ENCODE measurements around the gene CROCC2.

Gene CROCC2

DNA sequence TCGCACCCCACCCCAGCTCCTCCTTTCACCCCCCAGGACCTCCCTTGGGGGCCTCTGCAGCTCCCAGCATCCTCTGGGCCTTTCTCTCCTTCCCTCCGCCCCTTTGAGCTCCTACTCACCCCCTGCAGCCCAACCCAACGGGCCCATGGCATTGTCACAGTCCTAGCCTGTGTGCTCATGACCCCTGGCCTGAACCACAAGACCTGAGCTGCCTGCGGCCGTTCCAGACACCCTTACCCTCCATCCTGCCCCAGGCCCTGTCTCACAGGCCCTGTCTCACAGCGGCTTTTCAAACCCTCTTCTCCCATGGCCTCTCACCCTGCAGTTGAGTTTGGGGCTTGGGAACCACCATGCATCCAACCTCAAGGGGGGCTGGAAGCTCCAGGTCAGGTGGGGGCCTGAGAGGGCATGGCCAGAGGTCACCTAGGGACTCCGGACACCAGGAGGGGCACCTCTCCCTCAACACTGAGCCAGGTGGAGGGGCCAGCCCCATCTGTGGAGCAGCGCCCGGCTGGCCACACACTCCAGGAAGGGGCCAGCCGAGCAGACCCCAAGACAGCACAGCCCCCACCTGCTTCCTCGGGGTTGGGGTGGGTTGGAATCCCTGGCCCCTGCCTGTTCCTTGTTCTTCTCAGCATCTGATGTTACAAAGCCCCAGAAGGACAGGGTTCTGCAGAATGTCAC is 17.1 kb upstream of the CROCC2 start:
- DNase-seq (ENCODE audit: insufficient read length, low spot score) (no peak), FAIRE-seq (no peak)
- TF ChIP-seq, protein P1, sequence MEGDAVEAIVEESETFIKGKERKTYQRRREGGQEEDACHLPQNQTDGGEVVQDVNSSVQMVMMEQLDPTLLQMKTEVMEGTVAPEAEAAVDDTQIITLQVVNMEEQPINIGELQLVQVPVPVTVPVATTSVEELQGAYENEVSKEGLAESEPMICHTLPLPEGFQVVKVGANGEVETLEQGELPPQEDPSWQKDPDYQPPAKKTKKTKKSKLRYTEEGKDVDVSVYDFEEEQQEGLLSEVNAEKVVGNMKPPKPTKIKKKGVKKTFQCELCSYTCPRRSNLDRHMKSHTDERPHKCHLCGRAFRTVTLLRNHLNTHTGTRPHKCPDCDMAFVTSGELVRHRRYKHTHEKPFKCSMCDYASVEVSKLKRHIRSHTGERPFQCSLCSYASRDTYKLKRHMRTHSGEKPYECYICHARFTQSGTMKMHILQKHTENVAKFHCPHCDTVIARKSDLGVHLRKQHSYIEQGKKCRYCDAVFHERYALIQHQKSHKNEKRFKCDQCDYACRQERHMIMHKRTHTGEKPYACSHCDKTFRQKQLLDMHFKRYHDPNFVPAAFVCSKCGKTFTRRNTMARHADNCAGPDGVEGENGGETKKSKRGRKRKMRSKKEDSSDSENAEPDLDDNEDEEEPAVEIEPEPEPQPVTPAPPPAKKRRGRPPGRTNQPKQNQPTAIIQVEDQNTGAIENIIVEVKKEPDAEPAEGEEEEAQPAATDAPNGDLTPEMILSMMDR (IDR thresholded peaks at IDR 0.05; ENCODE audit: insufficient read depth, missing control alignments) = no peak

DNA sequence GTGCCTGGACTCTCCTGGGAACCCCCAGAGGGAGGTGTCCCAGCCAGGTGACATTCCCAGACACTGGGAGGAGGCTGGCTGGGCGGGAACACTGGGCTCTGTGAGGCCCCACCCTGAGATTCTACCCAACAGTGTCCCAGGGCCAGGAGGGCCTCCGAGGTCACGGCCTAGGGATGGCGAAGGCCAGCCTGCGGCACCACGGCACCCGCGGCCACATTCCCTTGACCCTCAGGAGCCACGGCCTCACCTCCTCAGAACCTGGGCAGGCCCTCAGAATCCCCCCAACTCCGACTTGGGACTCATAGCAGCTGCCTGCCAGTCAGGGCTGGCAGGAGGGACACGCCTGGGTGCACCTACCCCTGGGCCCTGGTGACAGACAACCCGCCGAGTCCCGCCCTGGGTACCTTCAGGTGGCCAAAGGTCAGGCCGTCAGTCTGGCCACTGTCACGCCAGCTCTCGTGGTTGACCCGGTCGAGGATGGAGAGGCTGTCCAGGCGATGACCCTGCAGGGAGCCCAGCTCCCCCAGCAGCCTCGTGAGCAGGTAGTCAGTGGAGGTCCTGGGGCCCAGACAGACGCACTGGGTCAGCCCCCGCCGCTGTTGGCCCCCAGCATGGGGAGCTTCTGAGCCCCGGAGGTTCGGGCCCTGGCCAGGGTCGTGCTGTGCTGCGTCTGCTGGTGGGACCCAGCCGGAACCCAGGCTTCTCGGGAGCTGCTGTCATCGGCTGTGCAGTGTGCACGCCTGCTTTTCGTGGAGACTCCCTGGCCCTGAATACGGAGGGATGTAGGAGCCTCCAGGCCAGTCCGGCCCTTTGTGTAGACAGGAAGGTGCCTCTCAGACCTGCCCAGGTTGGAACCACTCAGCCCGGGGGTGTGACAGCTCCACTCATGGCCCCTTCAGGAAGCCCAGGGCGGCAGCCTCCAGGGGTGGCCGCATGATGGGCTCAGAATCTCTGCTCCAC is 16.3 kb upstream of the CROCC2 start:
- FAIRE-seq (no peak), DNase-seq (ENCODE audit: insufficient read length, low spot score) (no peak)
- TF ChIP-seq, protein P1 (IDR thresholded peaks at IDR 0.05; ENCODE audit: insufficient read depth, missing control alignments) = no peak

DNA sequence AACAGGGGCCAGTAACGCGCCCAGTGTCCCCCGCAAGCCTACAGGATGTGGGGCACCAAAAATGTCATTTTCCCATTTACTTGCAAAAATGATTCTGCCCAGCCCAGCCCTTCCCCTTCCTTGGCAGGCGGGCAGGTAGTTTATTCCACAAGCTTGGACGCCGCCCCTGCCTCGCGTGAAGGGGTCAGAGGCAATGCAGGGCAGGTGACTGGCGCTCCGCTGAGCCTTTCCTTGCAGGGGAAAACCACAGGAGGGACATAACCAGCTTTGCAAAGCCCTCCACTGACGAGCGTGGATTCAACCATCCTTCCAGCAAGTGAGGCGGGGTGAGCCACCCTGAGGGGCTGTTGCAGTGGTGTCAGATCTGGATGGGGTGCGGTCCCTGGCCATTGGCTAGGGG is 15.4 kb upstream of the CROCC2 start:
- TF ChIP-seq, protein P1 (IDR thresholded peaks at IDR 0.05; ENCODE audit: insufficient read depth, missing control alignments) = no peak
- DNase-seq (ENCODE audit: insufficient read length, low spot score) (no peak), FAIRE-seq (no peak)

DNA sequence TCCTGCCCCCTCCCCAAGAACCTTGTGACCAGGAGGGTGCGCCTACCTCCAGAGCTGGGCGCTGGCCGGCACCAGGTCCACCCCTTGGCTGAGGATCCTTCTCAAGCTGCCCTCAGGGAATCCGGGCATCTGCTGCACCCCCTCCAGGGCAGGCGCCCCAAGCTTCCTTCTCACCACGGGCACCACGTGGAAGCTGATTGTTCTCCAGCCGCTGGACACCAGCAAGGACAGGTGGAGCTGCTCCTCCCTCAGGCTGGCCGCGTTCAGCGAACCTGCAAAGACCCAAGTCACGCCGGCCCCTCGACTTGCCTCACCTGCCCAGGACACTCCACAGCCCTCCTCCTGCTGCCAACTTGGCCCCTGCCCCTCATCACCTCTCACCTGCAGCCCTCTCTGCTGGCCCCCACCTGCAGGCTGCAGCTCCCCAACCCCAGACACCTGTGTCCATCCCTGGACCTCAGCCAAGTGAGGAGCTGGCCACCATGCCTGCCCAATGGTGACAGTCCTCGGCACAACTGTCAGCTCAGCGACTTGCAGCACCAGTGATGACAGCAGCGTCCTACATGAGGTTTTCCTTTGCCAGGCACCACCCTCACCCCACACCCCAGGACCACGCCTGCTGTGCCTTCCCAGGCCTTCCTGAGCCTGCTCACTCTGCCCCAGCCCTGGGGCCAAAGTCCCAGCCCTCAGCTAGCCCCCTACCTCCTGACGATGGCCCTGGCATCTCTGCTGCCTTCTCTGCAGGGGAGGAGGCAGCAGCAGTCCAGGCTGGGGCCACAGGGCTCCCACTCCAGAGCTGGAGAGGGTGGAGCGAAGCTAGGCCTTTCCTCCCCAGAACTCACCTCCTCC is 14.4 kb upstream of the CROCC2 start:
- FAIRE-seq (no peak), DNase-seq (ENCODE audit: insufficient read length, low spot score) (no peak)
- TF ChIP-seq, protein P1 (IDR thresholded peaks at IDR 0.05; ENCODE audit: insufficient read depth, missing control alignments) = no peak

DNA sequence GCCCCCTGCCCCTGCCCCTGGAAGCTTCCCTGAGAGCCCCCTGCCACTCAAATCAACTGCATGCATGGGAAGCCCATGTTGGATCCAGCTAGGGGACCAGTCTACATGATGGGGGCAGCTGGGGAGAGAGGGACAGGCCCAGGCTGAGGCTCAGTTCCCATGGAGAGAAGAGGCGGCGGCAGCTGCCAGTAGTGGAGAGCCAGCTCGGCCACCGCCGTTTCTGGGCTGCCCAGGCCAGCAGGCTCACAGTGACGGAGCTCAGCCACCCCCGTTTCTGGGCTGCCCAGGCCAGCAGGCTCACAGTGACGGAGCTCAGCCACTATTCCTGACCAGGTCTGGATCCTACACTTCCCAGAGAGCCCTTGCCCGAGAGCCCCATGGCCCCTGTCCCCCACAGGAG is 13.8 kb upstream of the CROCC2 start:
- TF ChIP-seq, protein P1 (IDR thresholded peaks at IDR 0.05; ENCODE audit: insufficient read depth, missing control alignments) = no peak
- FAIRE-seq (no peak), DNase-seq (ENCODE audit: insufficient read length, low spot score) (no peak)

DNA sequence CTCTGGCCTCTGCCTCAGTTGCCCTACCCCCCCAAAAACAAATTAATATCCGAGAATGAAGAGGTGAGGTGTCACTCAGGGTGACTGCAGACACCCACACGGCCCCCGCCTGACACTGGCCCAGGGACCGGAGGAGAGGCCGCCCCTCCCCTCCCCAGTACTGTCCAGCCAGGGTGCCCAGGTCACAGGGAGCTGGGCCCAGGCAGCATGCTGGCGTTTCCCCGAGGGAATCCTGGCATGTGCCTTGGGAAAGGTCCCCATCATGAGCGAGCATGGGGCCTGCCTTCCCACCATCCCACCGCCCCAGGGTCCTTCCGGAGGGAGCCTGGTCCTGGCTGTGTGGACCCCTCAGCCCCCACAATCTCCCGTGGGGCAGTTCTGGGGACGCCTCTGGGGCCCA is 13.2 kb upstream of the CROCC2 start:
- DNase-seq (ENCODE audit: insufficient read length, low spot score) (no peak), FAIRE-seq (no peak)
- TF ChIP-seq, protein P1 (IDR thresholded peaks at IDR 0.05; ENCODE audit: insufficient read depth, missing control alignments) = no peak
